Measurements from ENCODE around the gene SEC14L3.

SEC14L3 gene

DNA sequence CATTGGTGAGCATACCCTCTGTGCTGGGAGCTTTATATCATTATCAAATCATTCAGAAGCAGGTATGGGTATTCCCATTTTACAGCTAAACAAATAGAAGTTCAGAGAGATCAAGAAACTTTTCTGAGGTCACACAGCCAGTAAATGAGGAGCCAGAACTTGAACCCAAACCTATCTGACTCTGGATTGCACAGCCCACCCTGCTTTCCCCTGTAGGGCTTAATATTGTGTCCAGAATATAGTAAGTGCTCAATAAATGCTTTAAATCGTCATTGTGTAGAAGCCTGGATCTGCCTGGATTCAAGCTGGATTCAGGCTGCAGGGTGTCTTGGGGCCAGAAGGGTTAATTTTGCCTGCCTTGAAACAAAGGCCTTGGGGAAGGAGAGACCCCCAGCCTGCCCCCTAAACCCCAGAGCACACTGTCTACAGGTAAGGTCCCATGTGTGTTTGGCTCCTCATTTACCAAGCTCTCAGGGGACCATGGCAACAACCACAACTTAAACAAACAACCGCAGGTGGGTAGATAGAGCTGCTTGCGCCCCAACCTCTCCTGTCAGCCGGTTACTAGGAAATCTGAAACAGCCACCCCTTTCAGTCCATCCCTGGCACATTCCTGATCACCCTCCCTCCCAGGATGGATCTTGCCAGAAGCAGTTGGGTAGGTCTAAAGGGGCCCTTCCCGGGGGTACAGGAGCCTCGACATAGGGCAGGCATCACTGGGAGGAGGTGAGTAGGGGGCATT lies 3.0 kb upstream of the SEC14L3 start:
- Histone ChIP-seq H3K27me3 (ENCODE audit: low read length) (no peaks in the 10 kb centered on the region), H3K9me2 (replicated peaks; ENCODE audit: insufficient read depth, low read length) (no peaks in the 10 kb centered on the region), H3K4me2 (ENCODE audit: low read depth, low read length, poor library complexity, severe bottlenecking) (no peak overlapping the region), H3K27ac (ENCODE audit: low read depth, low read length) (no peak overlapping the region), H4K20me1 (ENCODE audit: low read depth, low read length) (no peaks in the 10 kb centered on the region), H3K9ac (ENCODE audit: low read length) (no peak overlapping the region), H2AFZ (ENCODE audit: low read depth, low read length, severe bottlenecking) (no peak overlapping the region), H3K79me2 (ENCODE audit: insufficient read depth, low read length) (no peaks in the 10 kb centered on the region), H3F3A (ENCODE audit: insufficient read depth) (no peaks in the 10 kb centered on the region), H3K9me3 (ENCODE audit: insufficient read depth, low read length) (no peaks in the 10 kb centered on the region), H3K36me3 (ENCODE audit: low read length) (no peaks in the 10 kb centered on the region), H3K4me3 (ENCODE audit: insufficient read depth, low read length, poor library complexity, severe bottlenecking) (no peak overlapping the region)
- no peak for TF ChIP-seq CTCF (IDR thresholded peaks at IDR 0.05; ENCODE audit: insufficient read depth, low read length, poor library complexity, severe bottlenecking)
- no peak for TF ChIP-seq EZH2phosphoT487 (conservative IDR thresholded peaks at IDR 0.05; ENCODE audit: low read length)

GRCh38 chr22:30474121-30474520 lies 2.3 kb upstream of the SEC14L3 start:
- H3K9me3 ChIP-seq (ENCODE audit: insufficient read depth, low read length) = no peaks in the 10 kb centered on the region
- H3K9me2 ChIP-seq (replicated peaks; ENCODE audit: insufficient read depth, low read length) = no peaks in the 10 kb centered on the region
- no peaks in the 10 kb centered on the region for H3K79me2 ChIP-seq (ENCODE audit: insufficient read depth, low read length)
- no peaks in the 10 kb centered on the region for H3F3A ChIP-seq (ENCODE audit: insufficient read depth)
- no peak overlapping the region for H3K4me2 ChIP-seq (ENCODE audit: low read depth, low read length, poor library complexity, severe bottlenecking)
- no peak for TF ChIP-seq EZH2phosphoT487 (conservative IDR thresholded peaks at IDR 0.05; ENCODE audit: low read length)
- TF ChIP-seq CTCF (IDR thresholded peaks at IDR 0.05; ENCODE audit: insufficient read depth, low read length, poor library complexity, severe bottlenecking) = no peak
- no peaks in the 10 kb centered on the region for H3K27me3 ChIP-seq (ENCODE audit: low read length)
- no peak overlapping the region for H3K9ac ChIP-seq (ENCODE audit: low read length)
- no peak overlapping the region for H3K27ac ChIP-seq (ENCODE audit: low read depth, low read length)
- H4K20me1 ChIP-seq (ENCODE audit: low read depth, low read length) = no peaks in the 10 kb centered on the region
- H3K36me3 ChIP-seq (ENCODE audit: low read length) = no peaks in the 10 kb centered on the region
- H3K4me3 ChIP-seq (ENCODE audit: insufficient read depth, low read length, poor library complexity, severe bottlenecking) = no peak overlapping the region
- H2AFZ ChIP-seq (ENCODE audit: low read depth, low read length, severe bottlenecking) = no peak overlapping the region

DNA sequence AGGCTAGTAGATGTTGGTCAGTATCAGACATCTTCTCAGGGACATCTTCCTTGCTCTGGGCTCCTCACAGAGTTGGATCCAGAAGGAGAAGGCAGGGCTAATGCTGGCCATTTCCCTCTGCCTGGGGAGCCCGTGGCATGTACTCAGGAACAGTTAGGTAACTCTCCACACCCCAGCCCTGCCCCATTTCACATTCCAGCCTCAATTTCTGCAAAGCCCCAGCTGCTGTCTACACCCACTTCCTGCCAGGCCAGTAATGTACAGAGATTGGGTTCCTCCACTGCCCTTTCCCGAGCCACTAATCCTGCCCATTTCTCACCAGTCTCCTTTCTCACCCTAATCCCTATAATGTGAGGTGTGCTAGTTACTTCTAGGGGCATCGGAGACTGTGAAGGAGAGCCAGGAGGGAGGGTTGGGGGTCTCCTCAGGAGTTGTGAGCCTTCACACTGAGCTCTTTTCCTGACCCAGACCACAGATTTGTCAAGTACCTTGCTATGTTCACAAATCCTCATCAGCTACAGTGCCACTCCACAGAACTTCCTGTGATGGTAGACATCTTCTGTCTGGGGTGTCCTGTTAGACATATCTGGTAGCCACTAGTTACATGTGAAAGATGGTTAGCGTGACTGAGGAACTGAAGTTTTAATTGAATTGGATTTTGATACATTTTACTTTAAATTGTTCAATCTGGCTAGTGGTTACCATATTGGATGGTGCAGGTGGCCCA lies 1.3 kb upstream of the SEC14L3 start:
- H3K9me3 ChIP-seq (ENCODE audit: insufficient read depth, low read length) = no peaks in the 10 kb centered on the region
- no peaks in the 10 kb centered on the region for H4K20me1 ChIP-seq (ENCODE audit: low read depth, low read length)
- no peaks in the 10 kb centered on the region for H3K9me2 ChIP-seq (replicated peaks; ENCODE audit: insufficient read depth, low read length)
- H3K4me2 ChIP-seq (ENCODE audit: low read depth, low read length, poor library complexity, severe bottlenecking) = no peak overlapping the region
- H3F3A ChIP-seq (ENCODE audit: insufficient read depth) = no peaks in the 10 kb centered on the region
- no peak overlapping the region for H3K9ac ChIP-seq (ENCODE audit: low read length)
- no peak overlapping the region for H3K4me3 ChIP-seq (ENCODE audit: insufficient read depth, low read length, poor library complexity, severe bottlenecking)
- TF ChIP-seq EZH2phosphoT487 (conservative IDR thresholded peaks at IDR 0.05; ENCODE audit: low read length) (no peak), CTCF (IDR thresholded peaks at IDR 0.05; ENCODE audit: insufficient read depth, low read length, poor library complexity, severe bottlenecking) (no peak)
- H3K27ac ChIP-seq (ENCODE audit: low read depth, low read length) = no peak overlapping the region
- H3K36me3 ChIP-seq (ENCODE audit: low read length) = no peaks in the 10 kb centered on the region
- no peaks in the 10 kb centered on the region for H3K27me3 ChIP-seq (ENCODE audit: low read length)
- H2AFZ ChIP-seq (ENCODE audit: low read depth, low read length, severe bottlenecking) = no peak overlapping the region
- H3K79me2 ChIP-seq (ENCODE audit: insufficient read depth, low read length) = no peaks in the 10 kb centered on the region

Data from SU-DHL-6 (cell line).